Fibroblast of gingiva (primary cell): ENCODE measurements around the gene RSF1.
A peak's percentile ranks its signal among the peaks of the same experiment; 100 is the strongest.
"Not testable (repeated sequence)": the region's sequence is repeated elsewhere in the genome, so short reads cannot be mapped to it uniquely, and the experiment has no call there.

ENCODE experiments used
- DNase-seq: peaks from one replicate; pipeline ENCODE4 v3.0.0-alpha.2; 2011; ENCODE audit warnings: low read depth

RSF1 gene

GRCh38 chr11:77820565-77821348 is at the start of gene RSF1, which contains the start of gene AAMDC:
Gene RSF1, minus strand, starts transcription at chr11:77820722. Its CDS starts 8 bp downstream, at chr11:77820714.
Gene AAMDC, plus strand, starts transcription at chr11:77821144. Its CDS starts 21,353 bp downstream, at chr11:77842497.
- DNase-seq: peak; percentile 99

GRCh38 chr11:77868744-77869143 is 48.2 kb upstream of the RSF1 start:
- DNase-seq: no peak

GRCh38 chr11:77866336-77866735 is 45.8 kb upstream of the RSF1 start:
- no peak for DNase-seq

- DNase-seq: no peak
Observed at GRCh38 chr11:77865805-77866204, 45.3 kb upstream of the RSF1 start.

GRCh38 chr11:77861444-77861843 is 40.9 kb upstream of the RSF1 start:
- DNase-seq: not testable (repeated sequence)

GRCh38 chr11:77857906-77858457 is 37.5 kb upstream of the RSF1 start:
- DNase-seq: not testable (repeated sequence)

GRCh38 chr11:77854838-77855237 is 34.3 kb upstream of the RSF1 start:
- DNase-seq: no peak

- DNase-seq: no peak
Observed at GRCh38 chr11:77851503-77851902, 31.0 kb upstream of the RSF1 start.

- DNase-seq: not testable (repeated sequence)
Observed at GRCh38 chr11:77843700-77844099, 23.2 kb upstream of the RSF1 start.

- no peak for DNase-seq
Observed at GRCh38 chr11:77842441-77843121, 22.1 kb upstream of the RSF1 start.

GRCh38 chr11:77833302-77833701 is 12.8 kb upstream of the RSF1 start:
- DNase-seq: no peak

GRCh38 chr11:77828926-77829325 is 8.4 kb upstream of the RSF1 start:
- DNase-seq: no peak

- DNase-seq: peak; percentile 16
Observed at GRCh38 chr11:77823775-77824174, 3.3 kb upstream of the RSF1 start.

GRCh38 chr11:77822126-77822525 is 1.6 kb upstream of the RSF1 start:
- not testable (repeated sequence) for DNase-seq

- DNase-seq: peak; percentile 16
Observed at GRCh38 chr11:77821349-77821851, 878 bp upstream of the RSF1 start.

- peak; percentile 12 for DNase-seq
Observed at GRCh38 chr11:77819921-77820564, 479 bp downstream of the RSF1 start.

- peak; percentile 82 for DNase-seq
Observed at GRCh38 chr11:77819411-77819920, 1.1 kb downstream of the RSF1 start.

- no peak for DNase-seq
Observed at GRCh38 chr11:77815459-77815858, 5.1 kb downstream of the RSF1 start.

- no peak for DNase-seq
Observed at GRCh38 chr11:77814848-77815247, 5.7 kb downstream of the RSF1 start.

- DNase-seq: no peak
Observed at GRCh38 chr11:77813256-77813655, 7.3 kb downstream of the RSF1 start.

- DNase-seq: no peak
Observed at GRCh38 chr11:77806993-77807392, 13.5 kb downstream of the RSF1 start.

- no peak for DNase-seq
Observed at GRCh38 chr11:77806415-77806814, 14.1 kb downstream of the RSF1 start.
